H1 (cell line): ENCODE measurements around the gene SSU72. TPM values are rescaled to one million over a fixed set of nuclear protein-coding genes. Genes with fewer than 3 reads are reported as not detected.

Experiments used
- CTCF ChIA-PET: fragments of 300-600 bp; sonication (Branson Sonifier 250); formaldehyde crosslinking; loops from one replicate; lab custom pipeline; 2021; ENCODE audit not compliant: partially characterized antibody; lab: Charles Lee
- POLR2A ChIA-PET: fragments of 300-600 bp; sonication (Branson Sonifier 250); formaldehyde crosslinking; loops from one replicate; lab custom pipeline; 2021; ENCODE audit warnings: inconsistent platforms; ENCODE audit not compliant: partially characterized antibody; lab: Charles Lee
- DNase-seq, 2 experiments: peaks; one replicate each; pipeline versions ENCODE4 v3.0.0 to v3.0.0-alpha.2; 2010 to 2022; ENCODE audit warnings: low spot score in 2 of 2, low read depth in 1 of 2, mixed read lengths in 1 of 2
- FAIRE-seq: peaks from 2 replicates; lab custom pipeline; 2011; peaks lifted over from hg19 to GRCh38; lab: Jason Lieb, UNC
- H2AFZ ChIP-seq: 2 replicates; pipeline ENCODE4 v1.8.1; 2012; ENCODE audit warnings: low read length, inconsistent platforms
- H2AK5ac ChIP-seq: 2 replicates; pipeline ENCODE4 v1.6.1; 2013; ENCODE audit warnings: low read depth, low read length
- H2BK120ac ChIP-seq: replicated peaks from 2 replicates; pipeline ENCODE3; 2013; ENCODE audit warnings: low read depth, low read length, inconsistent platforms
- H2BK12ac ChIP-seq: 2 replicates; pipeline ENCODE4 v1.6.1; 2013; ENCODE audit warnings: low read depth, low read length
- H2BK15ac ChIP-seq: 2 replicates; pipeline ENCODE4 v1.6.1; 2013; ENCODE audit warnings: low read length
- H2BK20ac ChIP-seq: 2 replicates; pipeline ENCODE4 v1.6.1; 2013; ENCODE audit warnings: low read length
- H2BK5ac ChIP-seq: 2 replicates; pipeline ENCODE4 v1.6.1; 2013; ENCODE audit warnings: low read depth, low read length
- H3K14ac ChIP-seq: 2 replicates; pipeline ENCODE4 v1.6.1; 2013; ENCODE audit warnings: inconsistent platforms; ENCODE audit not compliant: insufficient read length
- H3K18ac ChIP-seq: 2 replicates; pipeline ENCODE4 v1.6.1; 2013; ENCODE audit warnings: low read length; ENCODE audit errors: extremely low read depth
- H3K23ac ChIP-seq: 2 replicates; pipeline ENCODE4 v1.6.1; 2013; ENCODE audit warnings: inconsistent platforms; ENCODE audit not compliant: insufficient read length
- H3K23me2 ChIP-seq: 2 replicates; pipeline ENCODE4 v1.6.1; 2013; ENCODE audit warnings: low read depth, low read length
- H3K27ac ChIP-seq: 2 replicates; pipeline ENCODE4 v1.6.1; 2011; ENCODE audit warnings: low read depth, low read length, inconsistent platforms
- H3K27me3 ChIP-seq, 4 experiments: replicated peaks in 1 of 4; 1 replicate in 1 of 4; 2 replicates in 3 of 4; pipeline versions ENCODE4 v1.6.1 to v1.8.1; 2011 to 2013; ENCODE audit warnings: low read length in 3 of 4, mild to moderate bottlenecking in 3 of 4, inconsistent platforms in 2 of 4, mixed read lengths in 2 of 4, moderate library complexity in 1 of 4; ENCODE audit not compliant: control insufficient read depth in 3 of 4, insufficient read depth in 3 of 4; ENCODE audit errors: extremely low read depth in 1 of 4
- H3K36me3 ChIP-seq, 4 experiments: 2 replicates each; pipeline versions ENCODE4 v1.6.1 to v1.8.1; 2011 to 2013; ENCODE audit warnings: mild to moderate bottlenecking in 4 of 4, low read length in 3 of 4, moderate library complexity in 2 of 4, control low read depth in 1 of 4, inconsistent platforms in 1 of 4; ENCODE audit not compliant: insufficient read depth in 4 of 4, control insufficient read depth in 2 of 4
- H3K4ac ChIP-seq: replicated peaks from 2 replicates; pipeline ENCODE3; 2013; ENCODE audit warnings: low read length, low read depth, mixed read lengths, inconsistent platforms; ENCODE audit not compliant: insufficient read length
- H3K4me1 ChIP-seq, 4 experiments: replicated peaks in 1 of 4; 1 replicate in 1 of 4; 2 replicates in 3 of 4; pipeline versions ENCODE4 v1.6.1 to v1.8.1; 2011 to 2013; ENCODE audit warnings: low read length in 3 of 4, inconsistent platforms in 2 of 4, mixed read lengths in 1 of 4; ENCODE audit not compliant: insufficient read depth in 4 of 4, control insufficient read depth in 3 of 4
- H3K4me2 ChIP-seq, 2 experiments: 2 replicates each; pipeline versions ENCODE4 v1.6.1 to v1.8.1; 2011 to 2013; ENCODE audit warnings: low read depth in 2 of 2, low read length in 2 of 2, control low read depth in 1 of 2, inconsistent platforms in 1 of 2, mild to moderate bottlenecking in 1 of 2; ENCODE audit not compliant: insufficient read depth in 1 of 2
- H3K4me3 ChIP-seq, 4 experiments: fragments of 200-600, 300-600 bp in 1 of 4; sonication (generic), shearing (Covaris generic), sonication (Bioruptor Twin) in 1 of 4; 2 replicates each; pipeline versions ENCODE4 v1.5.1 to v1.8.1; 2011 to 2016; ENCODE audit warnings: low read length in 4 of 4, low read depth in 3 of 4, control low read depth in 2 of 4, inconsistent platforms in 2 of 4, mild to moderate bottlenecking in 2 of 4, mixed read lengths in 1 of 4, moderate library complexity in 1 of 4; ENCODE audit not compliant: insufficient read depth in 2 of 4; ENCODE audit errors: extremely low read depth in 1 of 4
- H3K56ac ChIP-seq: replicated peaks from 2 replicates; pipeline ENCODE3; 2013; ENCODE audit warnings: low read depth, mild to moderate bottlenecking, mixed read lengths, low read length, inconsistent platforms; ENCODE audit not compliant: insufficient read length
- H3K79me1 ChIP-seq: 2 replicates; pipeline ENCODE4 v1.6.1; 2013; ENCODE audit warnings: low read depth, low read length, control low read depth
- H3K79me2 ChIP-seq, 2 experiments: 2 replicates each; pipeline versions ENCODE4 v1.6.1 to v1.8.1; 2012 to 2013; ENCODE audit warnings: low read length in 2 of 2, mild to moderate bottlenecking in 2 of 2, inconsistent platforms in 1 of 2; ENCODE audit not compliant: insufficient read depth in 2 of 2, control insufficient read depth in 1 of 2
- H3K9ac ChIP-seq, 4 experiments: replicated peaks in 1 of 4; 1 replicate in 1 of 4; 2 replicates in 3 of 4; pipeline versions ENCODE4 v1.6.1 to v1.8.1; 2011 to 2013; ENCODE audit warnings: low read depth in 3 of 4, low read length in 3 of 4, control low read depth in 2 of 4, mild to moderate bottlenecking in 2 of 4, moderate library complexity in 2 of 4, inconsistent platforms in 1 of 4; ENCODE audit errors: extremely low read depth in 1 of 4
- H3K9me3 ChIP-seq, 2 experiments: 2 replicates each; pipeline versions ENCODE4 v1.6.1 to v1.8.1; 2012 to 2013; ENCODE audit warnings: mild to moderate bottlenecking in 2 of 2, moderate library complexity in 2 of 2, control low read depth in 1 of 2, inconsistent platforms in 1 of 2, low read depth in 1 of 2, low read length in 1 of 2, mixed read lengths in 1 of 2; ENCODE audit not compliant: insufficient read depth in 2 of 2
- H4K20me1 ChIP-seq, 2 experiments: replicated peaks in 1 of 2; 2 replicates each; pipeline versions ENCODE3 to v1.8.1; 2011 to 2013; ENCODE audit warnings: inconsistent platforms in 2 of 2, low read length in 2 of 2, mild to moderate bottlenecking in 1 of 2; ENCODE audit not compliant: insufficient read depth in 2 of 2, control insufficient read depth in 1 of 2
- H4K5ac ChIP-seq: 2 replicates; pipeline ENCODE4 v1.6.1; 2013; ENCODE audit warnings: low read length, low read depth, mixed read lengths, inconsistent platforms; ENCODE audit not compliant: insufficient read length
- H4K8ac ChIP-seq: 2 replicates; pipeline ENCODE4 v1.8.0; 2013; ENCODE audit warnings: mild to moderate bottlenecking, moderate library complexity, low read length, inconsistent platforms; ENCODE audit not compliant: insufficient read depth; ENCODE audit errors: extremely low read depth
- H4K91ac ChIP-seq: replicated peaks from 2 replicates; pipeline ENCODE3; 2013; ENCODE audit warnings: low read length, mixed read lengths, inconsistent platforms; ENCODE audit not compliant: insufficient read length
- ASH2L ChIP-seq: fragments of 200-600, 300-600 bp; sonication (generic); IDR thresholded peaks from one replicate; pipeline ENCODE4 v1.7.1; 2017; ENCODE audit warnings: low read length
- CBX8 ChIP-seq: fragments of 300-800, 300-1000 bp; sonication (generic); IDR thresholded peaks from 2 replicates; pipeline ENCODE4 v1.7.1; 2016; ENCODE audit warnings: low read depth, low read length, borderline replicate concordance
- CEBPB ChIP-seq: IDR thresholded peaks from 2 replicates; pipeline ENCODE4 v1.6.1; 2012; ENCODE audit warnings: low read depth, low read length
- CTBP2 ChIP-seq: IDR thresholded peaks from 2 replicates; pipeline ENCODE4 v1.7.0; 2011; ENCODE audit warnings: borderline replicate concordance, mild to moderate bottlenecking, moderate library complexity, mixed read lengths, low read length; ENCODE audit not compliant: insufficient read depth, insufficient read length
- GABPA ChIP-seq: IDR thresholded peaks from 2 replicates; pipeline ENCODE4 v1.6.1; 2011; ENCODE audit warnings: mild to moderate bottlenecking, low read length, moderate library complexity, borderline replicate concordance; ENCODE audit not compliant: insufficient read depth
- JUN ChIP-seq: IDR thresholded peaks from 2 replicates; pipeline ENCODE4 v1.6.1; 2011; ENCODE audit warnings: low read depth, mild to moderate bottlenecking, improper control_type of control experiment, low read length
- NRF1 ChIP-seq: IDR thresholded peaks from 2 replicates; pipeline ENCODE4 v1.6.1; 2011; ENCODE audit warnings: mild to moderate bottlenecking, low read depth, low read length, improper control_type of control experiment
- PHF8 ChIP-seq: fragments of 200-600 bp; sonication (generic); conservative IDR thresholded peaks from 2 replicates; pipeline ENCODE4 v1.7.1; 2012; ENCODE audit warnings: low read depth, mild to moderate bottlenecking, inconsistent platforms, low read length, moderate library complexity
- RXRA ChIP-seq: IDR thresholded peaks from 2 replicates; pipeline ENCODE4 v1.6.1; 2011; ENCODE audit warnings: low read depth, mild to moderate bottlenecking, low read length, moderate library complexity; ENCODE audit not compliant: insufficient read depth
- SP1 ChIP-seq: IDR thresholded peaks from 2 replicates; pipeline ENCODE4 v1.6.1; 2011; ENCODE audit warnings: low read depth, low read length
- SP4 ChIP-seq: IDR thresholded peaks from 2 replicates; pipeline ENCODE4 v1.6.1; 2012; ENCODE audit warnings: low read length, inconsistent platforms
- SRF ChIP-seq: IDR thresholded peaks from 2 replicates; pipeline ENCODE4 v1.6.1; 2011; ENCODE audit warnings: mild to moderate bottlenecking, low read depth, low read length, moderate library complexity
- TAF1 ChIP-seq: IDR thresholded peaks from 2 replicates; pipeline ENCODE4 v1.6.1; 2011; ENCODE audit warnings: mild to moderate bottlenecking, low read depth, low read length
- YY1 ChIP-seq: IDR thresholded peaks from 2 replicates; pipeline ENCODE4 v1.6.1; 2011; ENCODE audit warnings: low read depth, mild to moderate bottlenecking, low read length
- WGBS, 2 experiments: shearing (Covaris generic) in 1 of 2; methylation state at CpG; one replicate each; pipeline versions ENCODE4 v1.1.6 to v1.1.7; 2013 to 2015; ENCODE audit warnings: low lambda C conversion rate in 2 of 2, mixed read lengths in 2 of 2, inconsistent platforms in 1 of 2, low coverage in 1 of 2, missing lambda C conversion rate in 1 of 2; ENCODE audit not compliant: insufficient replicate concordance in 2 of 2, insufficient coverage in 1 of 2, insufficient read length in 1 of 2; ENCODE audit errors: extremely low coverage in 1 of 2, missing lambda C conversion rate in 1 of 2; 5-methylcytosine and 5-hydroxymethylcytosine counted together
- polyA plus RNA-seq, 7 experiments: library from polyadenylated mRNA; depleted of rRNA in 3 of 7; stranded (reverse) in 5 of 7; unstranded in 2 of 7; fragments of >200 nt in 5 of 7; fragments of 200-250 nt in 2 of 7; gene quantifications; 1 replicate in 5 of 7; 2 replicates in 1 of 7; 4 replicates in 1 of 7; pipeline versions ENCODE4 v1.2.1 to v1.2.3, GENCODE V29; 2011 to 2013; ENCODE audit warnings: missing spikeins in 2 of 7, mixed read lengths in 2 of 7
- total RNA-seq: library from RNA; stranded (reverse); fragmentation: NEBNext Ultra II Directional; extraction: Animal tissue kit (Norgen Biotek cat#: 25700); gene quantifications from 2 replicates; pipeline ENCODE4 v1.2.1, GENCODE V29; 2021

Gene SSU72
- total and polyA plus RNA-seq, 2 of the 8 experiments (the other 6 are each of a cell fraction or from before 2014, with no cell fraction given): 110 to 165 TPM

GRCh38 chr1:1582585-1583346 is 8.1 kb upstream of the SSU72 start:
- POLR2A ChIA-PET: interaction anchor here (1.3 kb wide), 1 partner anchor 15 kb away, joined by 3 read pairs; no protein-coding TSS in a partner anchor
- no peak for TF ChIP-seq CEBPB
- no peak for TF ChIP-seq ASH2L
- no peak for TF ChIP-seq TAF1
- TF ChIP-seq RXRA: no peak
- no peak for TF ChIP-seq NRF1
- TF ChIP-seq CTBP2: no peak
- TF ChIP-seq GABPA: no peak
- TF ChIP-seq SP1: no peak
- no peak for TF ChIP-seq JUN
- TF ChIP-seq SRF: no peak
- TF ChIP-seq SP4: no peak
- no peak for TF ChIP-seq PHF8
- no peak for TF ChIP-seq CBX8
- TF ChIP-seq YY1: no peak

More at GRCh38 chr1:1582585-1583346, 8.1 kb upstream of the SSU72 start:
- Histone ChIP-seq H3K4me1 (no peaks in the 10 kb centered on the region), H3K27me3 (no peaks in the 10 kb centered on the region; a peak in 1 of 7 replicates), H2BK12ac (no peak overlapping the region), H3K9ac (no peak overlapping the region), H3K14ac (no peak overlapping the region), H3K79me2 (no peaks in the 10 kb centered on the region), H3K79me1 (no peaks in the 10 kb centered on the region), H2BK20ac (no peak overlapping the region), H2BK120ac (no peak overlapping the region), H4K5ac (no peak overlapping the region), H3K4me2 (no peak overlapping the region), H3K23ac (no peak overlapping the region), H2BK15ac (no peak overlapping the region), H3K23me2 (no peaks in the 10 kb centered on the region), H2AK5ac (no peak overlapping the region), H3K4me3 (no peak overlapping the region), H3K27ac (no peak overlapping the region), H3K9me3 (no peaks in the 10 kb centered on the region), H3K36me3 (no peaks in the 10 kb centered on the region), H4K91ac (no peak overlapping the region), H3K18ac (no peak overlapping the region), H3K56ac (no peak overlapping the region), H4K20me1 (no peaks in the 10 kb centered on the region), H2AFZ (no peak overlapping the region), H2BK5ac (no peak overlapping the region), H4K8ac (no peak overlapping the region; the same call in 1 of the 2 replicates), H3K4ac (no peak overlapping the region)
- CTCF ChIA-PET: interaction anchor here (0.6 to 0.7 kb wide), 2 partner anchors 24 to 36 kb away, joined by 5 read pairs; no protein-coding TSS in a partner anchor
- DNase-seq (no peak), FAIRE-seq (no peak)
- 78% methylated on average over 9 of the region's 9 CpGs; no CpG with 5 or more reads in 1 of the 2 experiments for WGBS, 2 experiments
